Retina (tissue), 1 donor: Measurements from ENCODE around the gene AMBP.
"Not testable (repeated sequence)": the region's sequence is repeated elsewhere in the genome, so short reads cannot be mapped to it uniquely, and the experiment has no call there.

Experiments used
- DNase-seq: peaks from one replicate; pipeline ENCODE4 v3.0.0-alpha.2; 2016

The AMBP gene

GRCh38 chr9:114049441-114050225, 28.5 kb downstream of the AMBP start:
- DNase-seq: no peak

- DNase-seq: no peak
These were observed 29.3 kb downstream of the AMBP start for GRCh38 chr9:114048533-114049415.

- no peak for DNase-seq
These were observed 30.4 kb downstream of the AMBP start for GRCh38 chr9:114047717-114048116.

GRCh38 chr9:114046875-114047274, 31.2 kb downstream of the AMBP start:
- DNase-seq: no peak

DNA sequence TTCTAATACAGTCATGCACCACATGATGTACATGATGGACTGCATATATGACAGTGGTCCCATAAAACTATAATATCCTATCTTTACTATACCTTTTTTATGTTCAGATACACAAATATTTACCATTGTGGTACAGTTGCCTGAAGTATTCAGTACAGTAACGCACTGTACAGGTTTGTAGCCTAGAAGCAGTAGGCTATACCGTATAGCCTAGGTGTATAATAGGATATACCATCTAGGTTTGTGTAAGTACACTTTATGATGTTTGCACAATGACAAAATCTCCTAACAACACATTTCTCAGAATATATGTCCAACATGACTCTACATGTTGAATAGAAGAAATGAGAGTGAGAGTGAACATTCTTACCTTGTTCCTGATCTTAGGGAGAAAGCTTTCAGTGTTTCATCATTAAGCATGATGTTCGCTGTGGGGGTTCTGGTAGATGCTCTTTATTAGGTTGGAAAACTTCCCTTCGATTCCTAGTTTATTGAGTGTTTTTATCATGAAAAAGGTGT, 31.8 kb downstream of the AMBP start:
- DNase-seq: no peak

DNA sequence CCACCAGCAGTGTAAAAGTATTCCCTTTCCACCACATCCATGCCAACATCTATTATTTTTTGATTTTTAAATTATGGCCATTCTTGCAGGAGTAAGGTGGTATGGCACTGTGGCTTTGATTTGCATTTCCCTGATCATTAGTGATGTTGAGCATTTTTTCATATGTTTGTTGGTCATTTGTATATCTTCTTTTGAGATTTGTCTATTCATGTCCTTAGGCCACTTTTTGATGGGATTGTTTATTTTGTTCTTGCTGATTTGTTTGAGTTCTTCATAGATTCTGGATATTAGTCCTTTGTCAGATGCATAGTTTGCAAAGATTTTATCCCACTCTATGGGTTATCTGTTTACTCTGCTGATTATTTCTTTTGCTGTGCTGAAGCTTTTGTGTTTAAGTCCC, 34.4 kb downstream of the AMBP start:
- DNase-seq: not testable (repeated sequence)

GRCh38 chr9:114039484-114039883, 38.6 kb downstream of the AMBP start:
- DNase-seq: no peak

DNA sequence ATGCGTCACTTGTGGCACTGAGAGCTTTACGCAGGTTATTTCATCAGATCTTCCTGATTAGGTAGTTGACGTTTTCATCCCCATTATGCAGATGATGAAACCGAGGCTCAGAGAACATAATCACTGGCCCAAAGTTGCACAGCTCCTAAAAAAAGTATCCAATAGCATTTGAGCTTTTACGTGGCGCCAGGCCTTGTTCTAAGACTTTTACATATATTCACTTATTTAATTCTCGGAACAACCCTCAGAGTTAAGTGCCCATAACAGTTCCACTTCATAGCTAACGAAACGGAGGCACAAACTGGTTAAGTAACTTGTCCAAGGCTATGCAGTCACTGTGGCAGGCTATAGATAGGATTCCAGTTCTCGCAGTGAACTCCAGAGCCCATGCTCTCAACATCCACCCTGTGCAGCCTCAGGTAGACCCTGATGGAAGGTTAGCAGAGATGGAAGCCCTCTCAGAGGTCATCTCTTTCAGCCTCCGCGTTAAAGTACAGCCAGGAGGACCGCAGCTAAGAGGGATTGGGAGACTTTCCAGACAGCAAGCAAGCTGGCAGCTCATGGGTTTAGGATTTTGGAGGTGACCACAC, 39.3 kb downstream of the AMBP start:
- DNase-seq: no peak

- peak; percentile 62 for DNase-seq
These were observed 40.0 kb downstream of the AMBP start for GRCh38 chr9:114037961-114038723.

DNA sequence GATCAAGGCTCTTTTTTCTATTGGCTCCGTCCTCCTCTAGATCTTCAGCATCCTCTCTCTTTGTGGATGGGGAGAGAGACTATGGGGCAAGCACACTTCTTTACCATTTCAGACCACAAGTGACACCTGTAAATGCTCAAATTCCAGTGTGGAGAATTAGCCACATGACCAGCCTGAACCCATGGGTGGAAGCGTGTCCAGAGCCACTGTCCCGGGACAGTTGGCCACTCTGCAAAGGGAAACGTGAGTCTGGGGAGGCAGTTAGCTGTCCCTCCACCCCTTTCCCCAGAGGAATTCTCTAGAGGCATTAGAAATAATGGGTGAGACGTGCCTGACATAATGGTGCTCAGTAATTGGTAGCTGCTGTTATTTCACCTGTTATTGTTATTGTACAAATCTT, 40.9 kb downstream of the AMBP start:
- DNase-seq: no peak

DNA sequence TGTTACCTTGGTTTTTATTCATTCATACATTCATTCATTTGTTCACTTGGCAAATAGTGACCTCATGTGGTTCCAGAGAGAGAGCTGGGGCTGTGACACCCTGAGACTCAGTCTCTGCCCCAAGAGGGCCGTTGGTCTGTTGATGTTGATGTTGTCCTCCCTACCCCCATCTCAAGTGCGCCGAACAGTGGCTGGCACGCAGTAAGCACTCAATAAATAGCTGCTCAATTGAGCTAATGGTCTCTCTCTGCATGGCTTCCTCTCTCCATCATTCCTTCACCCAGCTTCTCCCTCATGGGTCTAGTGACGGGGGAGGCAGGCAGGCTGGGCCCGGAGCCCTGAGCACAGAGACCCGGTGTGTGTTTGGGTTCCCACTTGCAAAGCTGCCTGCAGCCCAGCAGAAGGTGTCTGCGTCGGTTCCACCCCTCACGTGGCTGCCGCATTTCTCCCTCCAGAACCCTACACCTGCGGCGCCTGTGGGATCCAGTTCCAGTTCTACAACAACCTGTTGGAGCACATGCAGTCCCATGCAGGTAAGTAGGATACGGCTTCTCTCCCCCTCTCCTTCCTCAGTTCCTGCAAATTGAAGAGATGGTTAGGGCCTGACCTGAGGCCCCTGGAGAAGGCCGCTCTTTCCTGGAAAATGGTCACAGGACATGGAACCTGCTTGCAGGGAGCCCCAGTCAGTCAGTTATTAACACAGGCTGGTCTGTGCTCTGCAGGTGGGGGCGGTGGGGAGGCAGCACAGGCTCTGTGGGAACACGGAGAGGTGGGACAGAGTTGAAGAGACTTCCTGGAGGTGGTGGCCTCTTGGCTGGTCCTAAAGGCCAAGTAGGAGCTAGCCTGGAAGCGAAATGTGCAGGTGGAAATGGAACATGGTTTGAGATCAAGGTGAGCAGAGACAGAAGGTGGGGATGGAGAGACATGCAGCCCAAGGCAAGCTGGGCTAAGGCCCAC, 42.0 kb downstream of the AMBP start:
- no peak for DNase-seq

- DNase-seq: no peak
These were observed 42.8 kb downstream of the AMBP start for GRCh38 chr9:114035221-114035844.

GRCh38 chr9:114034661-114035062, 43.4 kb downstream of the AMBP start:
- no peak for DNase-seq

DNA sequence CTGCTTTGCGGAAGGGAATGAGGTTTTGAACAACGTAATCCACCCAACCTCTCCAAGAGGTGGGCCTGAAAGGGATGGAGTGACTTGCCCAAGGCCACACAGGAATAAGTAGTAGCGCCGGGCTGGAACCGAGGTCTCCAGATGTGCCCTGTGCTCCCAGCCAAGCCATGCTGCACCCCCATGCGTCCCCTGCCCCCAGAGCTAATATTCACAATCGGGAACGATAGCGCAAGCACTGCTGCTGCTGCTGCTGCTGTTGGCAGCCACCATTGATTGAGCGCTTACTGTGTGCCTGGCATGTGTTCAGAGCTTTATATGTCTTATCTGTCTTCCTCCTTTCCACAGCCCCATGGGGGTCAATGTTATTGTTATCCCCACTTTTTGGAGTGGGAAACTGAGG, 43.9 kb downstream of the AMBP start:
- DNase-seq: no peak

- DNase-seq: peak; percentile 50
These were observed 44.5 kb downstream of the AMBP start for GRCh38 chr9:114033397-114034103.

DNA sequence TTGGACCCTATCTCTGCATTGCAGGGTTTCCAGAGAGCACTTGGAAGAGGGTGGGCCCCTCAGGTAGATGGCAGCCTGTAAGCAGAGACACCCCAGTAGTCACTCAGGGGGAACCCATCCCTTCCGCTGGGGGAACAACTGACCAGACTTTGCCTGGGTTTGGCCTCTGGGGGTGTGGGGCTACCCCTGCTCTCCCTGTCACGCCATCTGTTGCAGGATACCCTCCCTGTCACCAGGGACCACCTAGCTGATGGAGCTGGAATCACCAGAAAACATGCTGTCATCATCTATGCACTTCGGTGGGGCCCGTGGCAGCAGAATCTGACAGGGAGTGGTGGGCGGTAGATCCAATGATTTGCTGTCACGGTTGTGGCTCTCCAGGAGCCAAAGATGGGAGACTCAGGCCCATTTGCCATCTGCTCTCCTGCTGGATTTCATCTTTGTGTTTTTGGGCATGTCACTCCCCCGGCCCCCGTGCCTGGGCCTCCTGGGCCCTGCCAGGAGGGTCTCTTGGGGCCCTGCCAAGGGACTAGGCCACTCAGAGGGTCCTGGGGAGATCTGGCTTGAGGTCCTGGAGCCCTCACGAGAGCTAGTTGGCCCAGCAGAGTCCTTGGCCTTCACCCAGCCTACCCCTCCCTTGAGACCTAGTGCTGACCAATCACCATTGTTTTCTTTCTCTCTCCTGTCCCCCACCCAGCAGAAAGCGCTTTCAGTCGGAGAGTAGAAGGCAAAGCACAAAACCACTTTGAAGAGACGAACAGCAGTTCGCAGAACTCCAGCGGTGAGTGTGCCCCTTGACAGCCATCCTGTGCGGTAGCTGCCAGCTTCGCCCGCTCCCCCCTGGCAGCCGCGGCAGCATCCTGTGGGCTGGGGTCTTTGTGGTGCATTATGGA, 45.9 kb downstream of the AMBP start:
- no peak for DNase-seq

DNA sequence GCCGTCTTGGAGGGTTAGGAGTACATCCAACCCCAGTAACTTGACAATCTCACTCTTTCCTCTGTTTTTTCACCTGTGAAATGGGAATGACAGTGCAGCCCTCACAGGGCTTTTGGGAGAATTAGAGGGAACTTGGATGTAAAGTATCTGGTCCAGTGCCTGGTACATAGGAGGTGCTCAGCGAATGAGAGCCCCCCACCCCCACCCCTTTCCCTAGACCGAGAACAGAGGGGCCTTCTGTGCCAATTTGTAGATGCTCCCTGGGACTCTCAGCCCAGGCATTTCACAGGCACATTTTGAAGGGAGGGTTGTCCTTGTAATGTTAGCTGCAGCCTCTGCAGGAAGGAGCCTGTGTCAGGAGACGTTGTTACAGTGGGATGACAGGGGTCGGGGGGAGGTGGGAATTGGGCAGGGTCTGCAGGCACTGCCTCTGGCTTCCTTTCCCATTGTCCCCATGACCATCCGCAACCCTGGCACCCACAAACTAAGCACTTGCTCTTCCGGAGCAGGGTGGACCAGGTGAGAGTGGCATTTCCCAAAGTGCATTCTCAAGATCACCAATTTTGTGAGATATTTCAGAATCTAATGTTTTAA, 47.0 kb downstream of the AMBP start:
- DNase-seq: no peak

DNA sequence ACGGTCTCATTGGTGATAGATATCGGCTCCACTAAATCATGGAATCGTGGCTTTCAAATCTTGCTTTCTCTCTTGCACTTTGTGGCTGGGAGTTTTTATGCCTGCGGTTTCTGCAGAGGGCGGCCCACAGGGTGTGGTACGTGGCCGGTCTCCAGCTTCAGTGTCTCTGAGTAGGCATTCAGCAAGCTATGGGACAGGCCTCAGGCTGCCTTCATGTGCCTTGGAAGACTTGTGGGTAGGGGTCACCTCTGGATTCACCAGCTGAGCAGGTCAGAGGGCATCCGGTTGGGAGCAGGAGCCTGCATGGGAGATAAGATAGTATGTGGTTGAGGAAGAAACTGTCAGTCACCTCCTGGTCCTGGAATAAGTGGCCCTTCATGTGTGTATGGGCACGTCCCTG, 47.7 kb downstream of the AMBP start:
- no peak for DNase-seq
